Tibial nerve (tissue), 4 donors: Measurements from ENCODE around the gene VSIG8. TPM values are rescaled to one million over a fixed set of nuclear protein-coding genes. Genes with fewer than 3 reads are reported as not detected.

Source experiments
- DNase-seq, 2 donors: peaks; one replicate each; pipeline ENCODE4 v3.0.0-alpha.2; 2019; ENCODE audit warnings: low spot score in 2 of 2
- H3K27ac ChIP-seq, 4 donors: fragments of 200-600 bp; sonication (generic) in 3 of 4; one replicate each; pipeline ENCODE4 v1.5.1; 2017 to 2019; ENCODE audit warnings: mild to moderate bottlenecking in 1 of 4
- H3K27me3 ChIP-seq, 2 donors: fragments of 200-600 bp; sonication (generic) in 1 of 2; one replicate each; pipeline versions ENCODE4 v1.5.1 to v1.6.0; 2017 to 2019
- H3K36me3 ChIP-seq, 3 donors: fragments of 200-600 bp; sonication (generic); one replicate each; pipeline ENCODE4 v1.5.1; 2018 to 2019
- H3K4me1 ChIP-seq, 4 donors: fragments of 200-600 bp; sonication (generic) in 3 of 4; one replicate each; pipeline ENCODE4 v1.5.1; 2017 to 2019
- H3K4me3 ChIP-seq, 4 donors: fragments of 200-600 bp; sonication (generic) in 3 of 4; one replicate each; pipeline ENCODE4 v1.5.1; 2017 to 2019; ENCODE audit warnings: mild to moderate bottlenecking in 1 of 4, moderate library complexity in 1 of 4
- H3K9me3 ChIP-seq, 4 donors: fragments of 200-600 bp; sonication (generic) in 3 of 4; one replicate each; pipeline ENCODE4 v1.5.1; 2017 to 2019
- EP300 ChIP-seq, 2 donors: sonication (generic); formaldehyde crosslinking; IDR thresholded peaks; one replicate each; pipeline ENCODE4 v1.6.1; 2017; ENCODE audit warnings: antibody characterized with exemption in 2 of 2, mild to moderate bottlenecking in 1 of 2
- POLR2A ChIP-seq, 2 donors: fragments of 450-650 bp; IDR thresholded peaks; one replicate each; pipeline ENCODE4 v1.6.1; 2017; ENCODE audit warnings: antibody characterized with exemption in 2 of 2, mild to moderate bottlenecking in 2 of 2, moderate library complexity in 2 of 2
- WGBS, 2 donors: methylation state at CpG; one replicate each; pipeline ENCODE4 v1.1.5; 2018; 5-methylcytosine and 5-hydroxymethylcytosine counted together
- total RNA-seq, 4 donors: library from RNA; depleted of rRNA; stranded (reverse); fragments of >200 nt; gene quantifications; one replicate each; pipeline ENCODE4 v1.1.0, GENCODE V29; 2016
- TF ChIP-seq, protein P1 (sequence below), 5 experiments: fragments of 200-600 bp in 3 of 5; fragments of 450-650 bp in 2 of 5; sonication (generic) in 3 of 5; IDR thresholded peaks; one replicate each; pipeline ENCODE4 v1.5.1; 2016 to 2019; ENCODE audit warnings: antibody characterized with exemption in 5 of 5, mild to moderate bottlenecking in 3 of 5, moderate library complexity in 2 of 5

The VSIG8 gene
- total RNA-seq, 4 donors from 2014 or later = 0.20 TPM; not detected in 3

DNA sequence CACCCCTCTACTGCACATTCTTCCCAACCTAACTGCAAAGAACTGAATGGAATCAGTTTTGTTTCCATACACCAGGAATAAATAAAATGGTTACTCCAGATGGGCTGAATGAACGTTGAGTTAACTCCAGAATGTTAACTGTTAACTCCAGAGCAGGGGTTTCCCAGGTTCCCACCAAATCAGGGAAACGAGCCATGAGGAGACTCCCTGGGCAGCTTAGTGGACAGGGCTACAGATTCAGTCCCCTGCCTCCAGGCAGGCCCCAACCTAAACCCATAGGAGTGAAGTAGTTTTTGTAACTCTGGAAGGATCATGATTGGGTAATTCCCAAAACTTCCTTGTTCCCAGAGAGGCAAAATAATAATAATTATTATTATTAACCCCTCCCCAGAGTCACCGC, 14.1 kb downstream of the VSIG8 start:
- no peak overlapping the region for H3K27ac ChIP-seq
- TF ChIP-seq, protein P1, sequence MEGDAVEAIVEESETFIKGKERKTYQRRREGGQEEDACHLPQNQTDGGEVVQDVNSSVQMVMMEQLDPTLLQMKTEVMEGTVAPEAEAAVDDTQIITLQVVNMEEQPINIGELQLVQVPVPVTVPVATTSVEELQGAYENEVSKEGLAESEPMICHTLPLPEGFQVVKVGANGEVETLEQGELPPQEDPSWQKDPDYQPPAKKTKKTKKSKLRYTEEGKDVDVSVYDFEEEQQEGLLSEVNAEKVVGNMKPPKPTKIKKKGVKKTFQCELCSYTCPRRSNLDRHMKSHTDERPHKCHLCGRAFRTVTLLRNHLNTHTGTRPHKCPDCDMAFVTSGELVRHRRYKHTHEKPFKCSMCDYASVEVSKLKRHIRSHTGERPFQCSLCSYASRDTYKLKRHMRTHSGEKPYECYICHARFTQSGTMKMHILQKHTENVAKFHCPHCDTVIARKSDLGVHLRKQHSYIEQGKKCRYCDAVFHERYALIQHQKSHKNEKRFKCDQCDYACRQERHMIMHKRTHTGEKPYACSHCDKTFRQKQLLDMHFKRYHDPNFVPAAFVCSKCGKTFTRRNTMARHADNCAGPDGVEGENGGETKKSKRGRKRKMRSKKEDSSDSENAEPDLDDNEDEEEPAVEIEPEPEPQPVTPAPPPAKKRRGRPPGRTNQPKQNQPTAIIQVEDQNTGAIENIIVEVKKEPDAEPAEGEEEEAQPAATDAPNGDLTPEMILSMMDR (IDR thresholded peaks at IDR 0.05) = no peak
- TF ChIP-seq POLR2A (IDR thresholded peaks at IDR 0.05) = no peak
- TF ChIP-seq EP300 (IDR thresholded peaks at IDR 0.05) = no peak
- H3K36me3 ChIP-seq = no peaks in the 10 kb centered on the region
- 49 to 59% methylated on average over 3 of the region's 3 CpGs for WGBS, 2 donors
- H3K9me3 ChIP-seq = no peaks in the 10 kb centered on the region
- no peak overlapping the region for H3K4me3 ChIP-seq
- peaks cover 0 to 13% (median 5%) of the 10 kb centered on the region in 4 donors for H3K4me1 ChIP-seq
- no peak for DNase-seq
- no peaks in the 10 kb centered on the region for H3K27me3 ChIP-seq

DNA sequence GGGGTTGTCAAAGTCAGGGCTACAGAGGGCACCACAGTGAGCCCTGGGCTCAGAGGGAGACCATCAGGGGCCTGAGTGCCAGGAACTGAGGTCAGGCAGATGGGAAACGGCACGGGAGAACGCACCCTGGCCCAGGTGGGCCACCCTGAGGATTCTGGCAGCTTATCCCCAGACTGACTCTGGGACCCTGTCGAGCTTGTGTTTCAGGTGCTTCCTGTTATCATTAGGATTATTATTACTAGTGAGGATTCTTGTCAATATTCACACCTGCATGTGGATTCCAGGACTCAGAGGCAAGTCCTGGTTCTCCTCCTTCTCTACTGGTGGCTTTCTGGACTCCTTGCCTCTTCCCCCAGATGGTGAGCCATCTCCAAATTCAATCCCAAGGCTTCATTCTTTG, 15.2 kb downstream of the VSIG8 start:
- H3K36me3 ChIP-seq = no peaks in the 10 kb centered on the region
- peaks cover 0 to 4% (median 0%) of the 10 kb centered on the region in 4 donors for H3K4me1 ChIP-seq
- no peak overlapping the region for H3K27ac ChIP-seq
- no peak for DNase-seq
- H3K4me3 ChIP-seq = no peak overlapping the region
- no peaks in the 10 kb centered on the region for H3K27me3 ChIP-seq
- no peak for TF ChIP-seq EP300 (IDR thresholded peaks at IDR 0.05)
- TF ChIP-seq POLR2A (IDR thresholded peaks at IDR 0.05) = no peak
- TF ChIP-seq, protein P1 (IDR thresholded peaks at IDR 0.05) = no peak
- WGBS, 2 donors = 60 to 61% methylated on average over 4 of the region's 4 CpGs
- H3K9me3 ChIP-seq = no peaks in the 10 kb centered on the region

DNA sequence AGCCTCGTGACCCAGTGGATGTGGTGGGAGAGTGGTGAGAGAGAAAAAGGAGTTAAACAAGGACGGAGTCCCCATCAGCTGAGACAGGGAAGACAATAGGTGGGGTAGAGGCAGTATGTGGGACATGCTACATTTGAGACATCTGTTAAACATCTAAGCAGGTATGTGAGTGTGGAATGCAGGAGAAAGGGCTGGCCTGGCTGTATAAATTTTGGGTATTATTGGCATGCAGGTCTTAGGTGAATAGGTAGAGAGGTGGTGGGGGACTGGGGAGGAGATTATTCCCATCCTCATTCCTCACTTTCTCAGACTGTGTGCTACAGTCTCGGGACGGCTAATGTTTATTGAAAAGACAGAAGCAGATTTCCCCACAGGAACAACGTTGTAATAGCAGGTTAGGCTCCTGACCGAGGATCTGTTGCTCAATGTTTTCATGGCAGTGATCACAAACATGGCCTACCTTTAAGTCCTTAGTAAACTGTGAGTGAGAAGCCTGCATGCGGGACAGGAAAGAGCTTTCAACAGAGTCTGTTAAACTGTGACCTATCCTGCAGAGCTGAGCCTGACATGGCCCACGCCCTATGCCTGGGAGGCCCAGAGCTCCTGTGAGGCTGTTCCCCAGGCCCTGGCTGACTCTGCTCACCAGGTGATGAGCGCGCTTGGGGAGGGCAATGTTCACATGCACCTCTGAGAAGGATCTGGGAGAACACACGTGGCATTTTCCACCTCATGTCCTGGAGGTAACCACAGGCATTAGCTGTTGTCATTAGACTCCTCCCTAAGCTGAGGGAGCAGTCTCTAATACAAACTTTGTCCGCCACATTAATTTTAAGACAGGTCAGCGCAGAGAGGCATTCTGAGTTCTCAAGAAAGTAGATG, 16.5 kb downstream of the VSIG8 start:
- 84 to 86% methylated on average over 13 of the region's 13 CpGs for WGBS, 2 donors
- Histone ChIP-seq H3K27ac (no peak overlapping the region), H3K4me1 (peaks cover 0 to 4% (median 0%) of the 10 kb centered on the region in 4 donors), H3K36me3 (peaks cover 0 to 11% (median 0%) of the 10 kb centered on the region in 3 donors), H3K9me3 (no peaks in the 10 kb centered on the region), H3K4me3 (no peak overlapping the region), H3K27me3 (no peaks in the 10 kb centered on the region)
- no peak for DNase-seq
- TF ChIP-seq POLR2A (IDR thresholded peaks at IDR 0.05) (no peak), EP300 (IDR thresholded peaks at IDR 0.05) (no peak)
- TF ChIP-seq, protein P1 (IDR thresholded peaks at IDR 0.05) = no peak

DNA sequence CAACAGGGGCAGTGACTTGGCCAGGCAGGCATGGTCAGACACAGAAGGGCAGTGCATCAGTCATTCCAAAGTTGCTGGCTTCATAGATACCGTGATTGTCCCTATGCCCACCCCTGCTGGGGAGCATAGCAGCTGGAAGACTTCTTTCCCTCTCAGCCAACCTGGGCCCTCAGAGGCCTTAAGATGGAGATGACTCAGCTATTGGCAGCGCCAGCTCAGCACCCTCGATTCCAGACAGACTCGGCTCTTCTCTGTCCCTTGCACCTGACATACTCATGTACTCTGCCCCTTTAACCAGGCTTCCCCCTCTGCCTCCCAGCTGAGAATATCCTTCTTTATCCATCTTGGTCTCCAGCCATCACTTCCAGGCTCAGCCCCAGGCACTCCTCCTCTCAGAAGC, 19.0 kb downstream of the VSIG8 start:
- H3K4me1 ChIP-seq = no peaks in the 10 kb centered on the region
- WGBS, 2 donors = 83 to 91% methylated on average over 4 of the region's 4 CpGs
- no peaks in the 10 kb centered on the region for H3K9me3 ChIP-seq
- no peak overlapping the region for H3K27ac ChIP-seq
- no peaks in the 10 kb centered on the region for H3K27me3 ChIP-seq
- H3K4me3 ChIP-seq = no peak overlapping the region
- TF ChIP-seq, protein P1 (IDR thresholded peaks at IDR 0.05) = no peak
- TF ChIP-seq EP300 (IDR thresholded peaks at IDR 0.05) (no peak), POLR2A (IDR thresholded peaks at IDR 0.05) (no peak)
- H3K36me3 ChIP-seq = peaks cover 0 to 27% (median 0%) of the 10 kb centered on the region in 3 donors
- DNase-seq = no peak

DNA sequence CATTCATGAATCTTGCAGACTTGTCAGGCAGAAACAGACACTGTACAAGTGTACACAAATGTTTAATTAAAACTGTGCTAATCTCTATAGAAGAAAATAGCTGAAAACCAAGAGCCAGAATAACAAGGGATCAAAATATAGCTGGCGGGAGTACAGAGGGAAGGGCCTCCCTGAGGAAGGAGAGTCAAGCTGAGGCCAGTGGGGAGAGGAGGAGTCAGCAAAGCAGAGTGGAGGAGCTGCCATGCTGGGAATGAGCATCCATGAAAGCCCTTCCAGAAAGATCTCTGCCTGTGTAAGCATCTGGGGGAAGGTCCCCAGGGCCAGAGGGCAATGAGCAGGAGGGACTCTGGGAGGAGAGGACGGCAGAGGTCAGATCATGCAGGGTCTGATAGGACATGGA, 20.7 kb downstream of the VSIG8 start:
- no peak overlapping the region for H3K27ac ChIP-seq
- H3K27me3 ChIP-seq = no peaks in the 10 kb centered on the region
- TF ChIP-seq, protein P1 (IDR thresholded peaks at IDR 0.05) = no peak
- TF ChIP-seq EP300 (IDR thresholded peaks at IDR 0.05) (no peak), POLR2A (IDR thresholded peaks at IDR 0.05) (no peak)
- H3K4me1 ChIP-seq = no peaks in the 10 kb centered on the region
- H3K4me3 ChIP-seq = no peak overlapping the region
- no peak for DNase-seq
- no peaks in the 10 kb centered on the region for H3K9me3 ChIP-seq
- peaks cover 0 to 39% (median 0%) of the 10 kb centered on the region in 3 donors for H3K36me3 ChIP-seq
- WGBS, 2 donors = 48 to 66% methylated on average over 2 of the region's 2 CpGs
